GM18519 (cell line): ENCODE data around the gene SGTB.
A peak's percentile ranks its signal among the peaks of the same experiment; 100 is the strongest.
"Not testable (repeated sequence)": the region's sequence is repeated elsewhere in the genome, so short reads cannot be mapped to it uniquely, and the experiment has no call there.

Source experiments
- ATAC-seq: cut with Tn5 transposase; IDR thresholded peaks from one replicate; pipeline ENCODE4 v1.9.1; 2021; ENCODE audit warnings: mild to moderate bottlenecking, moderate library complexity; ENCODE audit not compliant: unreplicated experiment, low FRiP score

The SGTB gene

DNA sequence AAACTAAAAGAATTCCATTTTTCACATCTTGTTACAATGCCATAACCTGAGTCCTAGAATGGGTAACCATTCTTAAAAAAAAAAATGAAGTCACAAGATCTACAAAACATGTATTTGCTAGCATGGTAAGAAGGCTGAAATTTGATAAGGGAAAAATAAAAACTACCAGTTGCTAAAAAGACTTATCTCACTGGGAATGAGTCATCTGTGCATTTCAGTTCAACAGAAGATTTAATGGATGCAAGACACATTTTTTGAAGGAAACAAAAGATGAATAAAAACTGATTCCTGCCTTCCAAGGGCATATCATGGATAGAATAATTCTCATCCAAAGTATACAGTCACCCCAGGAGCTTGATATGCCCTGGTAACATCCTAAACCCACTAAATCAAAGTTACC is 47.2 kb downstream of the SGTB start:
- no peak for ATAC-seq

DNA sequence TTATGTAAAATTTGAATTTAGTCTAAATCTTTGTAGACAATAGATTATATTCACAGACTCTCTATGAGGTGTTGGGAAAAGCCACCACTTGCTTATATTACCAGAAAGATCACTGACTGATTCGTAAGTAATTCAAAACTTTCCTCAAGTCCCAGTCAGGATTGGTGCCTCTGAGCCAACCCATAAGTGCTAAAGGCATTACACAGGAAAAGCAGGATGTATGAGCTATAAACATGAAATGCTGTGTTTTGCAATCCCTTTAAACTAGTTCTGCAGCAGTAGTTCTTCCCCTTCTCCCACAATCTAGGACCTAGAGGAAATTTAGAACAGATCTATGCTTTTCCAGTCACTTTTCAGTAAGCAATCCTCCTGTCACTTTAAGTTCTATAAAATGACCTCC is 49.1 kb downstream of the SGTB start:
- ATAC-seq, result no peak

DNA sequence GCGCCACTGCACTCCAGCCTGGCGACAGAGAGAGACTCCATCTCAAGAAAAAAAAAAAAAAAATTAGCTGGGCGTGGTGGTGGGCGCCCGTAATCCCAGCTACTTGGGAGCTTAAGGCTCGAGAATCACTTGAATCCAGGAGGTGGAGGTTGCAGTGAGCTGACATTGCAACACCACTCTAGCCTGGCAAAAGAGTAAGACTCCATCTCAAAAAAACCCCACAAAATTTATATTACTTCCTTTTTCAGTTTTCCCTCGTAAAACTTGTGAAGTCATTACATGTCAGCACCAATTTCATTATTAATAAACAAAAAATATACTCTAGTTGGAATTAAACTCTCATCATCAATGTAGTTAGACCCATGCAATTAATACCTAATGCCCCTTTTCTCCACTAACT is 53.2 kb downstream of the SGTB start:
- no peak for ATAC-seq

DNA sequence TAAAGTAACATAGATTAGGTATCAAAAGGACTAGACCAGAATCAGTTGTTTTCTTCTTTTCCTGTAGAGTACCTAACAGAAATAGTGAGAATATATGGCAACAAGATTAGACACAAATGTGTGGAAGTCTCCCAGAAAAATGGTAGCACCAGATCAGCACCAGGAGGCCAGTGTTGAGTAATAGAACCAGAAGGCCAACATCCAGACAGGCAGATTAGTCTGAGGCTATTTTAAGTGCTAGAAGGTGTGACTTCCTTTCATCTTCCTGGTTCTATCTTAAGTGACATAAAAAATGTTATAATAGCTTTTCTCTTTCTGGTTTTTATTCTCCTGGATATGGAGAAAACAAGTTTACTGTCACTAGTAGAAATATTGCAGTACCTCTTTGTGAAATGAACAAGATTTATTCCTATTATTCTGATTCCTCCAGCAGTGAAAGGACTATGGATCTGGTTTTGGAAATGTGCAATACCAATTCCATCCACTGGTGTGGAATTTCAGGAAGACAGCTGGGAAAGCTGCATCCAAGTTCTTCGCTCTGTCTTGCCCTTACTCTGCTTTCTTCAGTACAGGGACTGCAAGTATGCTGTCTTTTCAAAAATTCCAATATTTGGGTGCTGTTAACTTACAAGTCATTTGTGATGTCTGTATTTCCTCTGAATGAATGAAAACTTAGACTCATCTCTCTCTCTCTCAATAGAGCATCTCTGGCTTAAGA is 57.9 kb downstream of the SGTB start:
- ATAC-seq, result no peak

DNA sequence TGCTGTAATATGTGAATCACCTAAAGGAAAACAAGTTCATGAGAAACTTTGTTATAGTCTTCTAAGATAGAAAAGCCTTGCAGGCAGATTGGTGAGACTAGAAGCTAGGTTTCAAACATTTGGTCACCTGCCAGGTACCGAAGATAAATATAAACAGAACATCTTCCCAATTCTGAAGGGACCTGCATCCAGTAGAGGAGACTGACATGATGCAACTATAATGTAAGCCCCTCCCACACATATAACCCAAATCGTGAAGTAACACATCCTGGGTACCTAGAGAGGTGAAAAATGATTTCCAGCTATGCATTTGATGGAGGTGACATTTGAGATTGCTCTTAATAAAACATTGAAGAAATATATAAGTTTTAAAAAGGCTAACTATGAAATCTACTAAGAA is 67.2 kb downstream of the SGTB start:
- ATAC-seq, result no peak

DNA sequence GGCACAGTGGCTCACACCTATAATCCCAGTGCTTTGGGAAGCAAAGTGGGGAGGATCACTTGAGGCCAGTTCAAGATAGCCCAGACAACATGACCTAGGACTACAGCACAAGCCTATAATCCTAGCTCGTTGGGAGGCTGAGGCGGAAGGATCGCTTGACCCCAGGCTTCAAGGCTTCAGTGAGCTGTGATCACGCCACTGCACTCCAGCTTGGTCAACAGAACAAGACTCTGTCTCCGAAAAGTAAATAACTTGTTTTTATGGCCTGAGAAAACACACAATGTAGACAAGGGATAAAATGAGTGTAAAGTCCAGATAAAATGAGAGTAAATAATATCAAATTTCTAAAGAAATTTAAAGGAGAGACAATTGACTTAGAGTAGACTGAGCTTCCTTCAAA is 70.8 kb downstream of the SGTB start:
- ATAC-seq, result no peak

DNA sequence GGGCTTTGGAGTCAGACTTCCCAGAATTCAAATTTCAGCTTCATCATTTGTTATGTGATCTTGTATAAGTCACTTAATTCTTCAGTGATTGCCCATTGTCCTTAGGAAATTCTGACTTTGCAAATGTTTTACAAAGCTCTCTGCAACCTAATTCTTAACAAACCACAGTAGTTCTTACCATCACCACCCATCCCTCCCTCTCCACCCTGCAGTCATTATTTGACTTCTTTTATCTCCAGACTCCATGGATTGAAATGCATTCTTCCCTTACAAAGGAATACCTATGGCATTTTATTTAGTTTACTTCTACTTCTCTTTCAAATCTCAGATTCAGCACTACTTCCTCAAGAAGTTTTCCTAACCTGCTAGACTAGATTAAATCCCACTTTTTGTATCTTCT is 74.0 kb downstream of the SGTB start:
- ATAC-seq, result no peak

DNA sequence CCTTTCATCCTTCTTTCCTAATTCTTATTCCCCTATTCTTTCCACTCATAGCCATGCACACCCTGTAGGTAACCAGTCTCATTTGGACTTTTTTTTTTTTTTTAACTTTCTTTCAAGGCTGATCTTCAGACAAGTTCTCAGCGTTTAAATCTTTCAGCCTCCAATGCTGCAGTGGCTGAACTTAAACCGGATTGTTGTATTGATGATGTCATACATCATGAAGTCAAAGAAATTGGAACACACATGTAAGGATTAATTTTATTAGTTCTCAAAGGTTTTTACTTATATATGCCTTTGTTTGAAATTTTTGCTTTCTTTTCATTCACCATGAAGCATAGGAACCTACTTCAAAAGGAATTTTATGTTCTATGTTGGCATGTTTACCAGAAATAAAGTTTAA is 75.0 kb downstream of the SGTB start:
- no peak for ATAC-seq

DNA sequence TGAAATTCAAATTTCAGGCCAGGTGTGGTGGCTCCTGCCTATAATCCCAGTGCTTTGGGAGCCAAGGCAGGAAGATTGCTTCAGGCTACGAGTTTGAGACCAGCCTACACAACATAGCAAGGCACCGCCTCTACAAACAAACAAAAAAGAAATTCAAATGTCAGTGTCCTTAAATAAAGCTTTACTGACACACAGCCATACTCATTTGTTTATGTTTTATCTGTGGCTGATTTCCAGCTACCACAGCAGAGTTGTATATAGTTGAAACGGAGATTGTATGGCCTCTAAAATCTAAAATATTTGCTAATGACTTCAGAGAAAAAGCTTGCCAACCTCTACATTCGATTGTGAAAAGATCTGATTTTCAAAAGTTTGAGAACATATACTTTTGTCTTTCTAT is 81.7 kb downstream of the SGTB start:
- no peak for ATAC-seq

DNA sequence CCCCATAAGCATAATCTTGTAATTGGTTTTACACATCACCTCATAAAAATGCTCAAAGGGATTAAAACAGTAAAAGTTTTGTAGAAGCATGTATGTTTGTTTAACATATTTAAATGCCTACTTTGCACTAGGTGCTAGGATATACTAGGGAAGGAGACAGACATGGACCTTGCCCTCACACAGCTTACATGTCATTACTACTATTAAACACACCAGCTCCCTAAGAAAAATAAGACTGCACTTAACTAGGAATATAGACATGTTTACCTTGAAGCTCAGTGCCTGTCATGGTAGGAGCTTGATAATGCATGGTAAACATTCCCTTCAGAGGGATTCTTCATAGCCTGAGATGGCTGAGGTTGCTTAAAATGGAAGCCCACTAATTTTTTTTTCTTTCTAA is 90.9 kb downstream of the SGTB start:
- no peak for ATAC-seq

DNA sequence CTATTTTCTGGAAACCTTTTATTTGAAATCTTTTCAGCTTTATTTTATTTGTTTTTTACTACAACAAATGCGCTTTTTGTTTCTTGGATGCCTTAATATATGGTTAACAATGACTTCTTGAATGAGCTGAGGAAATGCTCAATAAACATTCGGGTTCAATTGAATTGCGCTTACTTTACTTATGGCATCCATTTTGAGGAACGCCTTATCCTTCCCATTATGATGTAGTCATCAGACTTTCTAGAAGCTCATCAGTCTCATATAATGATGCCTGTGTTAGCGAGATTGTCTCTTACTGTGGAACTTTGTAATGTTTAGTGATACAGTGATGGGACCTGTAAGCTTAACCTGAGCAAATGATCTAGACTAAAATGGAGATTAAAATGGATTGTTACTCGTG is 96.2 kb downstream of the SGTB start:
- no peak for ATAC-seq

DNA sequence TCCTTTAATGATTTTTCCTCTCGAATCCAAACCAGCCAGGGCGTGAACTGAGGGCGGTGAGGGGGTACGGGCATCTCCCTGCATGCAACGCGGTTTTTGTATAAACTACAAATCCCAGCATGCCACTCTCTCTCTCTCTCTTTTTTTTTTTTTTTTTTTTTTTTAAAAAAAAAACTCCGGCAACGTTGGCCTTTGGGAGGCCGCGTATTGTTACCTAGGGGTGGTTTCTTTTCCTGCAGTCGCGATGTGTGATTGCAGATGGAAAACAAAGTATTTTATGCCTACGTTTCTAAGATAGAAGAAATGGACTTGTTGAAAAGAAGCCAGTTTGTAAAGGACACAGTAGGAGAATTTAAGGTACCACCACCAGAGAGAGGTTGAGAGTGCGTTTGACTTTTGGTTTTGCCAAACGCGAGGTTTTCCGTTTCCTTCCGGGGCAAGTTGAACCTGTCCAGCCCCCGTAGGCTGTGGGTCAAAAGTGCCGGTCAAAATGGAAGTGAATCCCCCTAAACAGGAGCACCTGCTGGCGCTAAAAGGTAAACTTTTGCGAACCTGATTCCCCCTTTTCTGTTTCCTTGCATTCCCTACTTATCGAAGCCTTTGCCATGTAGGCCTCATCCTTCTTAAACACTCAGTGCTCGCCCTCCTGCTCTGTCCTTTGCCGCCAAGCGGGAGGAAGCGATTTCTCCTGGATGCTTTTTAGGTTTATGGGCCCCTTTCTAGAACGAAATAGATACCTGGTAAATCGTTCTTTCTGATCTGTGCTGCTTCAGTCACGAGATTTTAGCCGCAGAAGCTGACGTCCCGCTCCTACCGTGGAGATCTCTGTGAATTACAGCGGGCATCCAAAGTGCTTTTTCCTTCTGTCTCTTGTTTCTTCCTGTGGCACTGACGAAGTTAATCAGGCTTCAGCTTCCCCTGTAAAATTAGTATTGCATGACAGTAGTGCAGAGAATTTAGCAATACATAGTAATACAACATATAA is 97.0 kb downstream of the SGTB start, which contains the start of the genes SHLD3 and TRAPPC13:
Gene SHLD3 (plus strand): TSS at position 457 of the 985 bp plus-strand sequence. CDS start 4,561 bp downstream, outside the sequence.
Gene TRAPPC13 (plus strand): TSS at position 457 of the 985 bp plus-strand sequence. CDS start 34 bp downstream, at position 491.
- peak; percentile 53 for ATAC-seq

DNA sequence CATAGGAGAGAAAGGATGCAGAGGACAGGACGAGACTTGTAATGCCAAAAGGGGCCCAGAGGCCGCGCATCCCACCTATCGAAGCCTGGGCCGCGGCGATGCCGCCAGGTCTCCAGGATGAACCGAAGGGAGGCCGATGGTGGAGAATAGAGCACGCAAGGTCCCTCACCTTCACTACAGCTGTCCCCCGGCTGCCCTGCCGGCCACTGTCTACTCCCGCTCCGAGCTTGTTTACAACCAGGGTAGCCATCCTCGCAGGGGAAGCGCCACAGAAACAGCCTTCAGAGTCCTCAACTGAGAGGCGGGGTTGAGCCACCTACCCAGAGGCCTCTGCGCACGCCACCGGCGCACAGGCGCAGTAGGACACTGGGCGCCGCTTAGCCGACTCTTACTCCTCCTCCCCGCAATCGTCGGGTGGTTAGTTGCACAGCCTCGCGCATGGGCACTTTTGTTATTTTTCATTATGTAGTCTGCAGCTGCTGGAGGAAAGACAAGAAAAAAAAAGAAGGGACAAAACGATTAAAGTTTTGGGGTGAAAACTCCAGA is 97.8 kb downstream of the SGTB start, which contains the start of gene TRIM23:
Gene TRIM23 (minus strand): TSS at position 309 of the 546 bp plus-strand sequence. CDS start 59 bp downstream, at position 250.
- ATAC-seq, result peak; percentile 89

DNA sequence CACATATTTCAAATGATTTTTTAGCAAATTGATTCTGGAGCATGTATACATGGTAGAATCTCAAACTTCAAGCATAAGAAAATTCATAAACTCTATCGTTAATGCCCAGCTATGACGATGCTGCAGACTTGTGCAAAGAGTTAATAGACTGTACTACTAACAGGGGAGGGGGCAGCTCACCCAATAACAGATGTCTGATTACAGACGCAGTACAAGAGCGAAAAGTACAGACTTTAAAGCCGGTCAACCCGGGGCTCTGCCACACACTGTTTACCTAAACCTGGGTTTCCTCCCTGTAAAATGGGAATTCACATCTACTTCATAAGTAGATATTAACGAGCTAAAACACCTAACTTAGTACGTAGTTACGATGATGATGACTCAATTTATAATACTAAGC is 98.4 kb downstream of the SGTB start:
- no peak for ATAC-seq

DNA sequence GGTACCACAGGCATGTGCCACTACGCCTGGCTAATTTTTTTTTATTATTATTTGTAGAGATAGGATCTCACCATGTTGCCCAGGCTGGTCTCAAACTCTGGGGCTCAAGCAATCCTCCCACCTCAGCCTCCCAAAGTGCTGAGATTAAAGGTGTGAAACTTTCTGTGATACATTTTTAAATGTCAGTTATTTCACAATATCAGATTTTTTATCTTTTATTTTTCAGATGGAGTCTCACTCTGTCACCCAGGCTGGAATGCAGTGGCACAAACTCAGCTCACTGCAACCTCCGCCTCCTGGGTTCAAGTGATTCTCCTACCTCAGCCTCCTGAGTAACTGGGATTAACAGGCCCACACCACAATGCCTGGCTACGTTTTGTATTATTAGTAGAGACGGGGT is 99.9 kb downstream of the SGTB start:
- ATAC-seq, result not testable (repeated sequence)

DNA sequence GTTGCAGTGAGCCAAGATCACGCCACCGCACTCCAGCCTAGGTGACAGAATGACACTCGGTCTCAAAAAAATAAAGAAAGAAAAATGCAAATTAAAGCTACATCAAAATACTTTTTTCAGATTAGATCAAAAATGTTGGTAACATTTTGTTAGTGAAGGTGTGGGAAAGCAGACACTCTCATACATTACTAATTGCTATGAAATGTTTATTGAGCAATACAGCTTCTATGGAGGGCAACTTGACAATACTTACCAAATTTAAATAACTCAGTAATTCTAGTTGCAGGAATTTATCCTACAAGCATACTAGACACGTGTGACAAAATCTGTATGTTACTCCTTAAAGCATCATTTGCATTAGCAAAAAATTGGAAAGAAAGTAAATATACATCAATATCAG is 101.9 kb downstream of the SGTB start:
- no peak for ATAC-seq
